Fibroblast of skin of left biceps (primary cell): Measurements from ENCODE around the gene THRB.

ENCODE experiments used
- DNase-seq, 2 experiments: peaks; one replicate each; pipeline ENCODE4 v3.0.0-alpha.2; 2013; ENCODE audit warnings: low read depth in 2 of 2

The THRB gene

DNA sequence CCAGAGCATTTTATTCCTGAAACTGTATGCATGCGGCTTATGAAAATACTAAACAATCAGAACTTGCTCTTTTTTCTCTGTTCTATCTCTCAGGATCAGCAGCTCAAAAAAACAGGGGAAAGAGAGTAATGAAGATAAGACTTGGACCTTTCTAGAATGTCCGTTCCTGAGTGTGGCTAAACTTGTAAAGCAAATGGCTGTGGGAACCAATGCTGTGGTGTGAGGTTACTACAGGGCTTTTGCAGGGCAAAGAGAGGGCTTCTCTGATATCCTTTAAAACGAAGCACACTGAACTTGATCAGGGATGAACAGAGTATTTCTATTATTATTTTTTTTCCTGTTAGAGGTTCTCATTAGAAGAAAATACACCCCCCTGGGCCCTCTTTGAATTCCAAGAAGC is 223.4 kb downstream of the THRB start:
- DNase-seq = no peak

DNA sequence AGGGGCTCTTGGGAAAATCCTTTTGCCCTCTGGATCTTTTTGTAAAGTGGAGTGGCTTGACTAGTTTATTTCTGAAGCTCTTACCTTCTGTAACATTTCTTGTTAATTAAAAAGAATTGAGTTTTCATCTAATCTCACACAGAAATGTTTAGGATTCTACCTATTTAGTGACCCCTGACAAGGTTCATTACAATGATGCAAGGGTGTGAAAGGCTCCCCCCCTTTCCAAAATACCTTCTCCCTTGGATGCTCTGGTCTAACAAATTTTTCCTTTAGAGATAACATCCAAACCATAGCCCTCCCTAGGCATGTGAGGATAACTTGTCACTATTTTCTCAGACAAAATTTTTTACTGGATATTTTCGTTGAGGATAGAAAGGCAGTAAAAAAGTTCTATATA is 223.9 kb downstream of the THRB start:
- no peak for DNase-seq

DNA sequence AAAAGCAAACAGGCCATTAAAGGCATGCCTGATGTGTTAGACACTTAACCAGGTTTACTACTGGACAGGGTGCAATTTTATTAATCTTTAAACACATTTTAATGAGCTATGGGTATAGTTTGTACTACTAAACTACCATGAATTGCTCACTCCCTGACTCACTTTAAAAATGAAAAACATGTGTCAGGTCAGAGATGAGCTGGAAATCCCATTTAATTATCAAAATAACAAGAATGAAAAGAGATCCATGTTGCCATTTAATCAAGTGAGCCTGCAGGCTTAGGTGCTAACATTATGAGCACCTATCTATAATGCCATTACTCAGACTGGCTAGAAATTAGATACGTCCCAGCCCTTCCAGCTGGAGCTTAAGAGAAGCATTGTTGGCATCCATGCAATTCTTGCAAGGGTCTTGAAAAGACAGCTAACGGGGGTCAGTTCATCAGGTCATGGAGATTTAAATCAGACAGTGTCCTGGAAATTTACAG is 224.4 kb downstream of the THRB start:
- DNase-seq = peak in 1 of 2 experiments; percentile 31

DNA sequence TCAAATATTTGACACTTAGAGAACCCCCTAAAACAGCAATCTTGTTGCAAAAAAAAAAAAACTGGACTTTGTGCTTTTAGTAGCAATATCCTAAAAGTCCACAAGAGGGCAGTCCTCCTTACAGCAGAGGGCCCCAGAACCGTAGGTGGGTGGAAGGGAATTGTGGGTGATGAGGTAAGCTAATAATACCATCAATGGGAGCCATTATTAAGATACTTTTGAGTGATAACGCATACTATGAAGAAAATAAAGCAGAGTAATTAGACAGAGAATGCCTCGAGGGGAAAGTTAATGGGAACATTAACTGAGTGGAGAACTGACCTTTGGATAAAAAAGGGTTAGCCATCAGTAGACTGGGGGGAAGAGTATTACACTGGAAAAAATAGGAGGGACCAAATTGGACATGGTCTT is 229.9 kb downstream of the THRB start:
- DNase-seq = no peak

DNA sequence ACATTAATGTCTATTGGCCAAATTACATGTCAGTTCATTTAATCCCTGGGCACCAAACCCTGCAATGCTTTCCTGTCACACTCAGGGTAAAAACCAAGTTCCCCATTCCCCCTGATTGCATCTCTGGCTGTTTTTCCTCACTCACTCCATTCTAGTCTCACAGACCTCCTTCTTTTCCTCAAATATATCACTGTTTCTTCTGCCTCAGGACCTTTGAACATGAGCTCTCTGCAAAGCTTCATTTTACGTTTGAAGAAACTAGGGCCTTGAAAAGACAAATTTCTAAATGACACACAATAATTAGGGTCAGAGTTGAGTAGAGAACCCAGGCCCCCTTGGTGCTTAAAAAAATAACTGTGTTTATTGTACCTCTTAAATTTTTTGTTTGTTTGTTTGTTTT is 230.6 kb downstream of the THRB start:
- no peak for DNase-seq

DNA sequence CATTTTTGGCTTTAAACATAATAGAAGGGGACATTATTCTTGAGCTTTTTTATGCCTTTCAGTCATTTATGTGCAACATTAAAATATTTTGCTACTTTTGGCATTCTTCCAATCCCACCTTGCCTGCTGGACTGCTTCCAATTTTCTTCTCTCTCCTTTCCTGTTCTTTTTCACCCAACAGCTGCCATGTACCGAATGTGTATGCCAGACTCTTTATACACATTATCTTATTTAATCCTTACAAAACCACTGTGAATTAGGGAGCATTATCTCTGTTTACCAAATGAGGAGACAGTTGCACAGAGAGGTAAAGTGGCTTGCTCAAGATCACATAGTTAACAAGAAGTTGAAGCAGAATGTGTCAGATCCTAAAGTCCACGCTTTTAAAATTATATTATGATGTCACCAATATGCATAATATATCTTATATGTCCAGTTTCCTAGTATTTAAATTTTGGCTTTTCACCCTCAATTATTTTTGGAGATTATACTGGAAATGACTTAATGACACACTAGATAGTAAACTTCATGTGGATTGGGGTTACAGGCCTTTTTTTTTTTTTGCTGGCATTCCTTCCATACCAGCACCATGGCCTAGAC is 231.5 kb downstream of the THRB start:
- DNase-seq = no peak

DNA sequence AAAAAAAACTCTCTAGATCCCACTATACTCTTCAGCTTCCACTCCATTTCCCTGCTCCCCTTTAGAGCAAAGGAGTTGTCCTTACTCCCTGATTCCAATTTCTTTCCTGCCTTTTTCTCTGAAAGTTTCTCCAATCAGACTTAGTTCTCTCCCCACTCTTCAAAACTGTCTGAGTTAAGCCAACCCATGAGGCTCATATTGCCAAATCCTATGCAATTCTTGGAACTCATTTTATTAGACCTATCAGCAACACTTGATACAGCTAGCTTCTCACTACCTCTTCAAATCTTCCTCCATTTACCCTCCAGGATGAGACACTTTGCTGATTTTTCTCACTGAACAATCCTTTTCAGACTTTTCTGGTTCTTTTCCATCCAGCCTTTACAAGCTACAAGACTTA is 233.1 kb downstream of the THRB start:
- DNase-seq = no peak

DNA sequence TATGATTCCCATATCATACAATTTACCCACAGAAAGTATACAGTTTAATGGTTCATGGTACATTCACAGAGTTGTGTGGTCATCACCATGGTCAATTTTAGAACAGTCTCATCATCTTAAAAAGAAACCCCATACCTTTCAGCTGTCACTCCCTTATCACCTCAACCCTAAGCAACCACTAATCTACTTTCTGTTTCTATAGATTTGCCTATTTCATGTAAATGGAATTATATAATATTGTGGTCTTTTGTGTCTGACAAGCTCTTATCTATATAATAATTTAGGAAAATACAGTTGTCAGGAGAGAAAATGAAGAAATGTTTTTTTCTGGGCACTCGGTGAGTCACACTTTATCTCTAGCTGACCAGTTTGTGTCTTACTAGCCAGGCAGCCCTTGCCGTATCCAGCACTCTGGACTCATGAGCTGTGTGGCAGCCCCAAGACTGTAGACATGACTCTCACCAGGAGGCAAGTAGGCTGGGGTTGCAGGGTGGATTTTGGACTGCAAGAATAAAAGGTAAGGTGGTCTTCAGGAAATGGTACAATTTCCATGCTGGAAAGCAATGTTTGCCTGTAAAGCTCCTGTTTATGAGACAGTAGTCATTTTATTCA is 234.6 kb downstream of the THRB start:
- no peak for DNase-seq

DNA sequence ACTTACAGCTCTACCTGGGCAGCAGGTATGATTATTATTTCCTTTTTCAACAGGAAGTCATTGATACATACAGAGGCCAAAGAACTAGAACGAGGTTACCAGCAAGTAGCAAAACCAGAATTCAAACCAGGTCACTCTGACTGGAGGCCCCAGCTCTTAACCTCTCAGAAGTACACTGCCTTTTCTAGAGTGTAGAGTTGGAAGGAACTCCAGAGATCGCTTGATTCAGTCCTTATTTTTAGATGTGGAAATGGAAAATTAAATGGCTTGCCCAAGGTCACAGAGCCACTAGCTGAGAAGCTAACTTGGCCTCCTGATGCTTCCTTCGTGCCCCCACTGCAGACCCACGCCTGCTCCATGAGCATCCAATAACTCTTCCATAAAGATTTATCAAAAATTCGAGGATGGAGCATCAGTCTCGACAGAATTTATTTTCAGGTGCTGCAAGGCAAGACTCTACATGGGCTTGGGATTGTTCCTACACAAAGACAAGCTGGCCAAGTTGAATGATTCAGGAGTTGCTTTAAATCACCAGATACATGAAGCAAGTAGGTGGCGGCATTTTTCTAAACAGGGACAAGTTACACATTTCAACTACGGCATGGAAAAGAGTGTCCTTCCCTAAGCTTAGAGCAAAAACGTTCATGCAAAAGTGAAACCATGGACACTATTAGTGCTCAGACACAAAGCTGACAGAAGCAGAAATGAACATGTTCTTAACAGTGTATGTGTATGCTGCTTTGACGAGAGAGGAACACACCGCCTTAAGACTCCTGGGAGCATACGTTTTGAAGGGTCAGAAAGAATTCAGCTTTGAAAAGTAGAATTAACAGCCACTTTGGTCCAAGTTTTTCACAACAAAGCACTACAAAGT is 235.7 kb downstream of the THRB start:
- no peak for DNase-seq

DNA sequence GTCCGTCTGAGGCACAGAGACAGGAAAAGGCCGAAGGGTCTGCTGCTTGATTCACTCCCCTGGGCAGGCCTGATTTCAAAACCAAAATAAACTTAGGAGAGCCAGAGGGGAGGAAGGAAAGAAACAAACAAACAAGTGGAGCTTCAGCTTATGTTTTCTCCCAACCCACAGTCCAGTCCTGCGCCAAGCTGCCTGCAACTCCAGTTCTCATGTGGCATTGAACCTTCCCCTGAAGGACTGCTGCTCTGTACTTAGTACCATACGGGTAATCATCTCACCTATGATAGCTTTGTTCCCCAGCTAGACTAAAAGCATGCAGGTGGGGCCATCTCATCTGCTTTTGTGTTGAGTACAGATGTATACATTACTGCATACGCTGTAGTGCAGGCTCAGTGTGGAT is 236.4 kb downstream of the THRB start:
- DNase-seq = no peak

DNA sequence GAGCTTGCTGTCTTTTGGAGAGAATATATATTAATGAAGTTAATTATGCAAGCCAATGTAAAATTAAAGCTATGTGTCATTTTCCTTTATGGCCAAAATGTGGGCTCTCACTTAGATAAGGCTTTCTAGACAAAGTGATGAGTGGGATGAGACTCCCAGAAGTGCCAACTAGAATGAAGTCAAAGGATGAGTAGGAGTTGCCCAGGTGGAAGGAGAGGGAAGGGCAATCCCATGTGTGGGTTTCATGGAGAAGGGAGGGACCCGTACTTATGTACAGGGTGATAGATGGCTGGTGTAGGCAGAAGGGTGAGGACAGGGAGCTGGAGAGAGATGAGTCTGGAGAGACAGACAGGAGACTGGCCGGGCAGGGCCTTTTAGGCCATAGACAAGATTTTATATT is 239.2 kb downstream of the THRB start:
- DNase-seq = no peak

DNA sequence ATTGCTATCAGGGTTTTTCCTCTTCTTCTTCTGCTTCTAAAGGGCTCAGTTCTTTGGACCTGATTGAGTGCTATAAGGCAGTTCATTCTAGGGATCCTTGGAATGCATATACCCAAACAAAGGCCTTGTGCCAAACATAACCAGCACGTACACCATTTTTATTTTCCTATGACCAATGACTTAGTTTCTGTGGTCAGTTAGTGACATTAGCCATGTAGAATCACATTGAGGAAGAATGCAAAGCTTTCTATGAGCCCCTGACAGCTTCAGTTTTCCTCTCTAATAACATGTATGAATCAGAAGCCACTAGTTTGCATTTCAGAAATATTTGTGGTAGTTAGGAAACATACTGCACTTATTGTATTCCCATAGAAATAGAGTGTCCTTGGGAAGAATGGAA is 240.0 kb downstream of the THRB start:
- DNase-seq = peak; percentile 87 to 90

DNA sequence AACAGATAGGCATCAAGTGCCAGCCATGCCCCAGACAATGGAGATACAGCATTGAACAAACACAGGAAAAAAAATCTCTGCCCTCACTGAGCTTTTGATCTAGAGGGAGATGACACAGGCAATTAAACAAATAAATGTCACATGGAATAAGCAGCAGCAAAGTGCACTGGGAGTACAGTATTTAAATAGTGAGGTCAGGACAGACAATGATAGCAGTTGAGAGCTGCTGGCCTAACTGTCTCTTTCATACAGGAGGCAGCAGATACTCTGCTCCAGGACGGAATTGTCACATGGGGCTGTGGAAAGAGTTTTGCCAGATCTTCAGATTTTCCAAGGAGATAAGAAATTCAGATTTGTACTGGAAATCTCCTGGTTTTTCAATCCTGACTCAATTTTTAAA is 241.3 kb downstream of the THRB start:
- no peak for DNase-seq

DNA sequence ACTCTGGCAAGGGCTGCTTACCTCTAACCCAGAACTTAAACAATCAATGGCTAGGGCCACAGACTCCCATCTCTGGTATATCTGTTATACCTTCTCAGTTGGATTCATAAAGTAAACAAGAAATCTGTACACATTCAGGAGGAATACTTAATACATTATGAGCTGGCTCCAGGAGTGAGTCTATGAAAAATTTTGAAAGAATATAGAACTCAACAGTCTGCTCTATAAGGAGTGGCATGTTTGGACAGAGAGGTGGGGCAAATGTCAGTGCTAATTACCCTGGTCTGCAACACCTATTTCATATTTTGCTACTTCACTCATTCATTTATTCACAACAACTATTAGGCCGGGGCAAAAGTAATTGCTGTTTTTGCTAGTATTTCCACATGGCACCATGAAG is 245.1 kb downstream of the THRB start:
- no peak for DNase-seq

DNA sequence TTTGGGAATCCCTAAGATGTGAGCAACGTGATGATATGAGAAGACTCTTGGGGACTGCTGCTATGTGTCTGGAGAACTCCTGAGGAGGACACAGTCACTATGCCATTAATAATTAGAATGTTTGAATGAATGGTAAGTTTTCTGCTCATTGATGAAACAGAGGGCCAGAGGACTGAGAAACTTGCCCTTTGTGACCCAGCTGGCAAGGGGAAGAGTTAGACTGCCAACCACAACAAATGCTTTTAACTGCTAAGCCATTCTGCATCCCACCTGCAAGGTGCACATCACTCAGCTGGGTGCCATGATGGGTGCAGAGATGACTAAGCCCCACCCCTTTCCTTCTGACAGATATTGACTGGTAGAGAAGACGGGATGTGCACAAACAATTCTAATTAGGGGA is 249.6 kb downstream of the THRB start:
- DNase-seq = no peak

DNA sequence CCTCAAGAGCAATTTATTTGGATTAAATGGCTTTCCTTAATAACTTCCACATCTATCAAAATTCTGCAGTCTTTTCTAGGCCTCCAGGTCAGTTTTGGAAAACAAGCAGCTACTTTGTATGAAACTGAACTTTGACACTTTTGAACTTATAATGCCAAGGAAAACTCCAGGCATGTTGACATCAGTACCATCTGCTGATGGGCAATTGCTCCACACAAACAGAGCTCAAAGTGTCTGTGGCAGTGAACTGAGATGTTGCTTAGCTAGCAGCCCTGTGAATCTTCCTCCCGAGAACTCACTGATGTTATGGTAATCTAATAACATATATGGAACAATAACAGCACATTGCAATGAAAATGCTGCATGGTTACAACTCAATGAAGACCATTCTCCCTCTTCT is 250.2 kb downstream of the THRB start:
- no peak for DNase-seq

DNA sequence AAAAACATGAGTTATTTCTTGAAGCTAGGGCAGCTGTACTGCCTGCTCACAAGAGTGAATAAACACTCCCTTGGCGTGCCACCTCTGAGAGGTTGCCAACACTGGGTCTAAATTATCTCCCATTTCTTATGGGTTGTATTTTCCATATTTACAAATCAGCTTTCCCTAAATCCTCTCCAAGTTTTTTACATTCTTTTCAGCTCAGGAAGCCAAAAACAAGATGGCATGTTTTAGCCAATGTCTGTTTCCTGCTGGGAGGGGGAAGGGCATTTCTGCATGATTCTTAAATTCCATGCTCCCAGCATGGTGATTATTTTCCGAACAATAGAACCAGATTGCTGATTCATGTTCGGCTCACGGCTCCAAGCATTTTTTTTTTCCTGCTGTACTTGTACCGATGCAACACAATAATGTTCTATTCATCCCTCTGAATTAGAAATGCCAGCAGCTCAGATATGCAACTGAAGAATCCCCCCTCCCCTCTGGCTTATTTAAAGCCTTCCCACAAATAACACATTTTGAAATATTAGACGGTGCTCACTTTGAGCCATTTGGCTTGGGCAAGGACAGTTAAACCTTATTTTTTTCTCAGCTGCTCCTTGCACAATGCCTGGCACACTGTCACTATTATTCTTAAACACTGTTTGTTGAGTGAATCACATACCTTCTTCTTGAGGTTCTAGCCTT is 252.5 kb downstream of the THRB start:
- DNase-seq = peak; percentile 69 to 72

DNA sequence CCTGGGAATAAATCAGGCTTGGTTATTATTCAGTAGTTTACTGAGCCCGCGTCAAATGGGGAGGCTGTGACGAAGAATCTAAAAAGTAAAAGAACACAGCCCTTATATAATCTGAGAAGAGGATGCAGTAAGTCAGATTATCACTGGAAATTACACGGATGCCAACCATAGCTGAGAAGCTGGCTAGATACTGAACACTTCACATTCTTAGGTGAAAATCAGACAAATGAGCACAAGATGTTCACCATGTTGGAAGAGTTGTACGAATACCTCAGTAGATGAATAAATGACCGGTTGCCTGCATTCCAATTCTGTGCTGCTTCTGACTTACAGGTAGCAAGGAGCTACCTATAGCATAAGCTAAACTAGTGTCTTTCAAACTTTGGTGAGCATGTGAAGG is 254.3 kb downstream of the THRB start:
- no peak for DNase-seq

DNA sequence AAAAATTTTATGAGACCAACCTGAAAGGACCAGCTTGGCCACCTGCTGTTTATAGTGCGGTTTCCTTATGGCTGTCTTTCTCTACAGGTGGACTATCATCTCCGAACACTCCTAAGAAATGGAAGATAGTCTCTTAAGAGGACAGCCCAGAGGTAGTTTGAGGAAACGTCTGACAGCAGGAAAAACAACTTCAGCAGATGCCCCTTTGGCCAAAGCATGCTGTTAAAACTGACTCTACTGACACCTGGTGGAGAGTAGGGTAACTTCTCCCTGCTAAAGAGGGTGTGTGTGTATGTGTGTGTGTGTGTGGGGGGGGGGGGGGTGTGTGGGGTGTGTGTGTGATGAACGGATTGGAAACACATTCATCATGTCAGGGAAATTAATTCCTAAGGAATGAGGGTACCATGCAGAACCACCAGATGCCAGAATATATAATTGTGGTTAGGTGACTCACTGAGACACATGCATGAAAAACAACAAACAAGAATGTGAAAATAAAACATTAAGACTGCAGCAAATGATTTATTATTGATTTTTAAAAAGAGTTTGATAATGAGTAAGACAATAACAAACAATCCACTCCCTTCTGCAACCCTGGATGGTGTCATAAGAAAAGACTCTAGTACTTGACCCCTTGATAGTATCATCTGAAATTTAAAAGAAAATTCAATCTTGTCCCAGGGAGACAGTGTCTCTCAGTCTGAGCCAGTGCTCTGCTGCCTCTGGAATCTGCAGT is 256.5 kb downstream of the THRB start:
- peak; percentile 86 to 91 for DNase-seq

DNA sequence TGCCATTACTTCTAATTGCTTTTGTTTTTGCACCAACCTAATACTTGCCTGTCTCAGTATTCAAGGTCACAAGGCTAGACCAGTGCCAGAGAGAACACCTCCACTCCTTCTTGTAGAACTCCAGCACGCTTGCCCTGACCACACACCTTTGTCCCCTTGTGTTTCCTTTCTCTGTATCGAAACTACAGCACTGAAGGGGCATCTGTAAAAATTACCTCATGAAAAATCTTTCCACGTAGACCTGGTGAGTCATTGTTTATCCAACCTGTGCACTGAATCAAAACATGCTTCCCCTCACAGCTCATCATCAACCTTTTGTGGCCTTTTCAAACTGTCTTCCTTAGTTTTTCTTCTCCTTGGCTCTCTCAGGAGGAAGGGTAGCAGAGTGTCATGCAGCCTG is 259.5 kb downstream of the THRB start:
- no peak for DNase-seq

DNA sequence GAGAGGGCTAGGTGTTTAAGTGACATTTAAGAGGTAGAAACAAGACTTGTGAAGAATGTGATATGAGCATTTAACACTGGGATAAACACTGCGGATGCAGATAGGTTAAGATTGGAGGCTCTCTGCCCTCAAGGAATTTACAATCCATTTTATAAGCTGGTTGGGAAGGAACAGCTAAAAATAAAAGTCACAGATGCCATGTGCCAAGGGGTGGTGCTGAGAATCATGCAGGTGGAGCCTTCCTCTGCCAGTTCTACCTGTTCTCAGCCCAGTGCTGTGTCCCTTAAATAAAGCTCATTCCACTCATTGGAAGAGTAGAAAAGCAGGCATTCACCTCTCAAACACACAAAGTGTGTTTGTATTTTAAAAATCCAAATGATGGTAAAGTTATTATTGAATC is 261.9 kb downstream of the THRB start:
- DNase-seq = no peak
